GM19023 (cell line): Measurements from ENCODE around the gene CPNE4.

Experiments
- ATAC-seq: cut with Tn5 transposase; IDR thresholded peaks from one replicate; pipeline ENCODE4 v1.9.1; 2021; ENCODE audit warnings: mild to moderate bottlenecking, moderate library complexity; ENCODE audit not compliant: unreplicated experiment

Gene CPNE4

GRCh38 chr3:131549340-131549739, 485.5 kb downstream of the CPNE4 start:
- no peak for ATAC-seq

GRCh38 chr3:131547585-131547984, 487.2 kb downstream of the CPNE4 start:
- ATAC-seq = no peak

GRCh38 chr3:131546441-131546840, 488.4 kb downstream of the CPNE4 start:
- no peak for ATAC-seq

GRCh38 chr3:131544557-131544956, 490.3 kb downstream of the CPNE4 start:
- ATAC-seq = no peak

GRCh38 chr3:131543714-131544113, 491.1 kb downstream of the CPNE4 start:
- ATAC-seq = no peak

GRCh38 chr3:131541288-131541687, 493.5 kb downstream of the CPNE4 start:
- no peak for ATAC-seq

- no peak for ATAC-seq
Measured at GRCh38 chr3:131540821-131541220, 494.0 kb downstream of the CPNE4 start.

- ATAC-seq = no peak
Measured at GRCh38 chr3:131540143-131540542, 494.7 kb downstream of the CPNE4 start.

- ATAC-seq = no peak
Measured at GRCh38 chr3:131538968-131539367, 495.8 kb downstream of the CPNE4 start.

GRCh38 chr3:131537531-131537930, 497.3 kb downstream of the CPNE4 start:
- no peak for ATAC-seq

GRCh38 chr3:131535596-131535995, 499.2 kb downstream of the CPNE4 start:
- no peak for ATAC-seq

GRCh38 chr3:131535131-131535530, 499.7 kb downstream of the CPNE4 start:
- no peak for ATAC-seq

- no peak for ATAC-seq
Measured at GRCh38 chr3:131532645-131533044, 502.2 kb downstream of the CPNE4 start.

- ATAC-seq = no peak
Measured at GRCh38 chr3:131530843-131531242, 504.0 kb downstream of the CPNE4 start.

- no peak for ATAC-seq
Measured at GRCh38 chr3:131530388-131530787, 504.4 kb downstream of the CPNE4 start.

- ATAC-seq = no peak
Measured at GRCh38 chr3:131526801-131527347, 507.9 kb downstream of the CPNE4 start.

- no peak for ATAC-seq
Measured at GRCh38 chr3:131518680-131519079, 516.1 kb downstream of the CPNE4 start.

- ATAC-seq = no peak
Measured at GRCh38 chr3:131505421-131505820, 529.4 kb downstream of the CPNE4 start.

GRCh38 chr3:131503320-131503635, 531.5 kb downstream of the CPNE4 start:
- ATAC-seq = no peak

- peak; percentile 98 for ATAC-seq
Measured at GRCh38 chr3:131502530-131503319, 532.1 kb downstream of the CPNE4 start, which contains the start of gene MRPL3. MRPL3 (minus strand) TSS chr3:131502971; CDS start chr3:131502821, 150 bp downstream.

- ATAC-seq = no peak
Measured at GRCh38 chr3:131501949-131502348, 532.9 kb downstream of the CPNE4 start.

- no peak for ATAC-seq
Measured at GRCh38 chr3:131494706-131495105, 540.1 kb downstream of the CPNE4 start.

GRCh38 chr3:131491775-131492174, 543.0 kb downstream of the CPNE4 start:
- ATAC-seq = no peak
